Stimulated activated CD4-positive, alpha-beta T cell treated with anti-CD3 and anti-CD28 coated beads, TNF-alpha, amount 100 ng/mL, for 48 hours (primary cell): ENCODE data around the gene MACF1.
"Not testable (repeated sequence)": the region's sequence is repeated elsewhere in the genome, so short reads cannot be mapped to it uniquely, and the experiment has no call there.

Experiments used
- DNase-seq, 3 donors: peaks; one replicate each; pipeline ENCODE4 v3.0.0-alpha.2; 2020; ENCODE audit warnings: low read depth in 3 of 3

The MACF1 gene, protein sequence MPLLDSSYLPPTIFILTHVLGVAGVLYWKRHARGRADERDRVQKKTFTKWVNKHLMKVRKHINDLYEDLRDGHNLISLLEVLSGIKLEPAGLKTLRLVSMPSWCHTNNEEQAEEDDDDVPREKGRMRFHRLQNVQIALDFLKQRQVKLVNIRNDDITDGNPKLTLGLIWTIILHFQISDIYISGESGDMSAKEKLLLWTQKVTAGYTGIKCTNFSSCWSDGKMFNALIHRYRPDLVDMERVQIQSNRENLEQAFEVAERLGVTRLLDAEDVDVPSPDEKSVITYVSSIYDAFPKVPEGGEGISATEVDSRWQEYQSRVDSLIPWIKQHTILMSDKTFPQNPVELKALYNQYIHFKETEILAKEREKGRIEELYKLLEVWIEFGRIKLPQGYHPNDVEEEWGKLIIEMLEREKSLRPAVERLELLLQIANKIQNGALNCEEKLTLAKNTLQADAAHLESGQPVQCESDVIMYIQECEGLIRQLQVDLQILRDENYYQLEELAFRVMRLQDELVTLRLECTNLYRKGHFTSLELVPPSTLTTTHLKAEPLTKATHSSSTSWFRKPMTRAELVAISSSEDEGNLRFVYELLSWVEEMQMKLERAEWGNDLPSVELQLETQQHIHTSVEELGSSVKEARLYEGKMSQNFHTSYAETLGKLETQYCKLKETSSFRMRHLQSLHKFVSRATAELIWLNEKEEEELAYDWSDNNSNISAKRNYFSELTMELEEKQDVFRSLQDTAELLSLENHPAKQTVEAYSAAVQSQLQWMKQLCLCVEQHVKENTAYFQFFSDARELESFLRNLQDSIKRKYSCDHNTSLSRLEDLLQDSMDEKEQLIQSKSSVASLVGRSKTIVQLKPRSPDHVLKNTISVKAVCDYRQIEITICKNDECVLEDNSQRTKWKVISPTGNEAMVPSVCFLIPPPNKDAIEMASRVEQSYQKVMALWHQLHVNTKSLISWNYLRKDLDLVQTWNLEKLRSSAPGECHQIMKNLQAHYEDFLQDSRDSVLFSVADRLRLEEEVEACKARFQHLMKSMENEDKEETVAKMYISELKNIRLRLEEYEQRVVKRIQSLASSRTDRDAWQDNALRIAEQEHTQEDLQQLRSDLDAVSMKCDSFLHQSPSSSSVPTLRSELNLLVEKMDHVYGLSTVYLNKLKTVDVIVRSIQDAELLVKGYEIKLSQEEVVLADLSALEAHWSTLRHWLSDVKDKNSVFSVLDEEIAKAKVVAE (N-terminal part only)

DNA sequence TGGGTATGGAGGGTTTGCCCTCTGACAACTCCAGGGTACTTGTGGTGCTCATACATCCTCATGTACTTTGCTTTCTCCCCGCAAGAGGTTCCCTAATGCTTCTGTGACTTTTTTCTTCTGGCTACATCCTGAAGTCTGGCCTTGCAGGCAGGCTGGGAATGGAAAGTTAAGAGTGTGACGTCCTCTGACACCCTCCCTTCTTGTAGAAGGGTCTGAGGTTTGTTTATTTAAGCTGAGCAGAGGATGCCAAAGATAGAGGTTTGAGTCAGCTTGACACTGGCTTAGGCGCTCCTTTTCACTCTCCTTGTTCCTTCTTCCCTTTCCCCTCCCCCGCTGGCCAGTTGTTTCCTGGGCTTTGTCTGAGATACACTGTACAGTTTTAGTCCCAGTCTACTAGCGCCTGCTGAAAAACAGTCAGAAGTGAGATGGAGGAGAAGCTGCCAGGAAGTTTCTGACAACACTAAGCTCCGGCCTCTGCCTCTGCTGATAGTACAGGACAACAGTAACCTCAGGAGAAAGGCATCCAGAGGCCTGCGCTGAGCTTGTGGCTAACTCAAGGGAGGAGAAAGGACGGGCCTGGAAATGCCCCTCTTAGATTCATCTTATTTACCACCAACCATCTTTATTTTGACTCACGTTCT, at the start of gene MACF1:
MACF1 (plus strand) TSS at position 255 of the 641 bp plus-strand sequence; CDS start at position 583, 328 bp downstream.
- no peak for DNase-seq

DNA sequence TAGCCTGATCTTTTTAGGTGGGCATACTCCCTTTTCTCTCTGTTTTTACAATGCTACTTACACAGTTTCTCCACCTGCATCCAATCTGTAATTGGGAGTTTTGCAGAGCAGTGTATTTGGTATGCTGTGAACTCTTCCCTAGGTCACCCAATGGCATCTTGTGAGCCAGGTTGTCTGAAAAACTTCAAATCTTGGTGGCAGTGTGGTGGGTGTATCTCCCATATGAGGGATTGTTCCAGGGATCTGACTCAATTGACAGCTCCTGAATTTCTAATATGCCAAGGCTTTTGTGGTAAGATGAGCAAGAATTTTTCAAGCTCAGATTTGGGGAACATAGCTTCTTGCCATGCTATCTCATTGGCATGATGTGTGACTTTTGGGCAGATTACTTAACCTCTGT, 47.2 kb upstream of the MACF1 start:
- DNase-seq = no peak

- no peak for DNase-seq
Observed at GRCh38 chr1:39158327-39159086, 46.0 kb upstream of the MACF1 start.

- DNase-seq = no peak
Observed at GRCh38 chr1:39159224-39160036, 45.1 kb upstream of the MACF1 start.

- no peak for DNase-seq
Observed at GRCh38 chr1:39160703-39161102, 43.8 kb upstream of the MACF1 start.

GRCh38 chr1:39161811-39162210, 42.7 kb upstream of the MACF1 start:
- DNase-seq = not testable (repeated sequence)

GRCh38 chr1:39163469-39163868, 41.0 kb upstream of the MACF1 start:
- no peak for DNase-seq

DNA sequence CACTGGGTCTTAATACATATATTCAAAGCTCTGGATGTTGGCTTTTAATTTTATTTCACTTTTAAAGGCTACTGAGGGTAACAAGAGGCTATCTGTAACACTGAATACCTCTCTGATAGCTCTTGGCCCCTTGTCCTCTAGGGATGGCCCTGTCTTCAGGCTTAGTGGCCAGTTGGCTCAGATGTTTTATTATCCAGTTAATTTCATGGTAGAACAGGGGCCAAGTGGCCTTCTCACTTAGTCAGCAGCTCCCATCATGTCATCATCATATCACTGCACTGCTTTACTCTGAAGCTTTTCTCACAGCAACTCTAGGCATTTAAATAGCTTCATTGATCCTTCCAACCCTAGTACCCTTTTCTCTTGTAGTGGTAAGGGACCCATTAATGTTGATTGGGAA, 40.2 kb upstream of the MACF1 start:
- DNase-seq = no peak

DNA sequence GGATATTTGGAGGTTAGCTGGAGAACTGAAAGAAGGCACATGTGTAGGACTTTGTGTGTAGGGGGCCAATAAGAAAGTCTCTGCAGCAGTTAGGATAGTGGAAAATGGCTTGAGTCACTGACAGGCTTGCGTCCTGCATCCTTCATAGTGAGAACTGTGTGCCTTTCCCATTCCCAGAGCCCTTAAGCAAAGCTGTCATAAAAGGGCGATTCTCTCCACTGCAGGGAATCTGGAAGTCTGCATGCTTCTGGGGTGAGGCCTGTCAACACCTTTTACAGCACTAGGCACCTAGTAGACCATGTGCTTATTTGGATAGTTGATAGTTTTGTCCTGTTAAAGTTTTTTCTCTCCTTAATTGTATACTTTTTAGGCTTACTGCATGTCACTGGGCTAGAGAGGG, 39.4 kb upstream of the MACF1 start:
- DNase-seq = no peak

- DNase-seq = no peak
Observed at GRCh38 chr1:39165488-39165887, 39.0 kb upstream of the MACF1 start.

GRCh38 chr1:39167632-39168209, 36.8 kb upstream of the MACF1 start:
- no peak for DNase-seq

DNA sequence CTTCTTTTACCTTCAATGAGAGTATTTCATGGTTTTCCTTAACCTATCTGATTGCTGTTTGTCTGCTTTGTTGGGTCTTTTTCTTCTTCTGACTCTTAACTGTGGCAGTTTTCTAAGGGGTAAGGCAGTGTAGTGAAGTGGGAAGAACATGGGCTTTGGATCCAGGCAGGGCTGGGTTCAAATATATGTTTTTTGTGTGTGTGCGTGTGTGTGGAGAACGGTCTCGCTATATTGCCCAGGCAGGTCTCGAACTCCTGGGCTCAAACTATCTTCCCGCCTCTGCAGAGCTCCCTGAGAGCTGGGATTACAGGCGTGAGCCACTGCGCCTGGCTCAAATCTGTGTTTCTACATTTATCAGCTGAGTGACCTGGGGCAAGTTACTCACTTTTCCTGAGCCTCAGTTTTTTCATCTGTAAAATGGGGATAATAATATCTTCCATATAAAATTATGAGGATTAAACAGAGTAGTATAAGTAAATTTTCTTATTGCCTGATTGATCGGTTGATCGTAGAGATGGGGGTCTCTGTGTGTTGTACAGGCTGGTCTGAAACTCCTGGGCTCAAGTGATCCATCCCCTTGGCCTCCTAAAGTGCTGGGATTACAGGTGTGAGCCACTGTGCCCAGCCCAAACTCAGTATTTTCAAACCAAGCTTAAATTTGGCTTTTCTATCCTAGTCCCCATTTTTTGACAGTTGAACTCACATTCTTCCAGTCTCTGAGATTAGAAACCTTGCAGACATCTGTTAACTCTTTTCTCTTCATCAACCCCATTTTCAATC, 36.0 kb upstream of the MACF1 start:
- no peak for DNase-seq

GRCh38 chr1:39170731-39171667, 33.5 kb upstream of the MACF1 start:
- DNase-seq = no peak

- DNase-seq = no peak
Observed at GRCh38 chr1:39173119-39173994, 31.1 kb upstream of the MACF1 start.

GRCh38 chr1:39173995-39174380, 30.5 kb upstream of the MACF1 start:
- no peak for DNase-seq

GRCh38 chr1:39174390-39175081, 30.0 kb upstream of the MACF1 start:
- DNase-seq = no peak
